HL-60 (cell line): ENCODE data around the gene CCDC127.

ENCODE experiments used
- DNase-seq, 2 experiments: peaks; one replicate each; pipeline ENCODE4 v3.0.0-alpha.2; 2010 to 2020; ENCODE audit warnings: low read depth in 1 of 2, low spot score in 1 of 2
- H3K27ac ChIP-seq: fragments of 250-450 bp; sonication (Bioruptor Pico); replicated peaks from 2 replicates; pipeline ENCODE4 v1.5.1; 2020; ENCODE audit warnings: mild to moderate bottlenecking, moderate library complexity
- H3K27me3 ChIP-seq: fragments of 250-450 bp; sonication (Bioruptor Pico); 2 replicates; pipeline ENCODE4 v1.5.1; 2021; ENCODE audit warnings: mild to moderate bottlenecking, moderate library complexity; ENCODE audit not compliant: insufficient read depth, poor library complexity, severe bottlenecking
- H3K4me3 ChIP-seq: replicated peaks from 2 replicates; pipeline ENCODE4 v1.5.1; 2011; ENCODE audit warnings: mild to moderate bottlenecking, control low read depth, low read length; ENCODE audit not compliant: insufficient read depth
- CTCF ChIP-seq: IDR thresholded peaks from one replicate; pipeline ENCODE4 v1.5.1; 2011; ENCODE audit warnings: low read length, control low read depth, inconsistent platforms; ENCODE audit not compliant: insufficient read depth
- GABPA ChIP-seq: IDR thresholded peaks from 2 replicates; pipeline ENCODE4 v1.6.1; 2012; ENCODE audit warnings: low read depth
- POLR2AphosphoS5 ChIP-seq: IDR thresholded peaks from 2 replicates; pipeline ENCODE4 v1.6.1; 2012; ENCODE audit warnings: low read depth
- REST ChIP-seq: IDR thresholded peaks from 2 replicates; pipeline ENCODE4 v1.6.1; 2012; ENCODE audit warnings: low read depth; ENCODE audit not compliant: insufficient replicate concordance
- SPI1 ChIP-seq: IDR thresholded peaks from 2 replicates; pipeline ENCODE4 v1.6.1; 2012; ENCODE audit warnings: low read depth, mild to moderate bottlenecking, borderline replicate concordance

CCDC127 gene

GRCh38 chr5:154236-154635 lies 63.7 kb downstream of the CCDC127 start:
- no peak for DNase-seq
- H3K27me3 ChIP-seq: peaks cover 3% of the 10 kb centered on the region
- H3K4me3 ChIP-seq: no peak overlapping the region
- TF ChIP-seq GABPA (no peak), POLR2AphosphoS5 (no peak), SPI1 (no peak), REST (no peak), CTCF (no peak)
- no peak overlapping the region for H3K27ac ChIP-seq

- DNase-seq: no peak
- H3K27me3 ChIP-seq: no peaks in the 10 kb centered on the region
- H3K4me3 ChIP-seq: no peak overlapping the region
Observed at GRCh38 chr5:153256-153655, 64.7 kb downstream of the CCDC127 start.

DNA sequence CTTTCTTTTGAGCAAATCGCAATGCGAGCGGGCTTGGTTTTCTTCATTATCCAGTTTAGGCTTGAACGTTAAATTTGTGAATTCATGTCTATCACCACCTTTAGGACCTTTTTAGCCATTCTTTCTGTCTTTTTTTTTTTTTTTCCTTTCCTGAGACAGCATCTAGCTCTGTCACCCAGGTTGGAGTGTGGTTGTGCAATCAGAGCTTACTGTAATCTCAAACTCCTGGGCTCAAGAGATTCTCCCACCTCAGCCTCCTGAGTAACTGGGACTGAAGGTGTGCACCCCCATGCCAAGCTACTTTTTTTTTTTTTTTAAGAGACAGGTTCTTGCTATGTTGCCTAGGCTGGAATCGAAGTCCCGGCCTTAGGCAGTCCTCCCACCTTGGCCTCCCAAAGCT lies 65.9 kb downstream of the CCDC127 start:
- H3K27ac ChIP-seq: no peak overlapping the region
- TF ChIP-seq REST (no peak), POLR2AphosphoS5 (no peak), CTCF (no peak), GABPA (no peak)
- DNase-seq: no peak

More at GRCh38 chr5:153256-153655, 64.7 kb downstream of the CCDC127 start:
- H3K27ac ChIP-seq: no peak overlapping the region
- no peak for TF ChIP-seq POLR2AphosphoS5
- no peak for TF ChIP-seq CTCF
- no peak for TF ChIP-seq REST
- TF ChIP-seq SPI1: no peak
- TF ChIP-seq GABPA: no peak

More for the DNA sequence above, 65.9 kb downstream of the CCDC127 start:
- H3K27me3 ChIP-seq: no peaks in the 10 kb centered on the region
- no peak overlapping the region for H3K4me3 ChIP-seq
